GM19397 (cell line): ENCODE results near the gene TRPV4.

Experiments used
- ATAC-seq: cut with Tn5 transposase; IDR thresholded peaks from one replicate; pipeline ENCODE4 v1.9.1; 2021; ENCODE audit warnings: mild to moderate bottlenecking, moderate library complexity; ENCODE audit not compliant: unreplicated experiment

TRPV4 gene

DNA sequence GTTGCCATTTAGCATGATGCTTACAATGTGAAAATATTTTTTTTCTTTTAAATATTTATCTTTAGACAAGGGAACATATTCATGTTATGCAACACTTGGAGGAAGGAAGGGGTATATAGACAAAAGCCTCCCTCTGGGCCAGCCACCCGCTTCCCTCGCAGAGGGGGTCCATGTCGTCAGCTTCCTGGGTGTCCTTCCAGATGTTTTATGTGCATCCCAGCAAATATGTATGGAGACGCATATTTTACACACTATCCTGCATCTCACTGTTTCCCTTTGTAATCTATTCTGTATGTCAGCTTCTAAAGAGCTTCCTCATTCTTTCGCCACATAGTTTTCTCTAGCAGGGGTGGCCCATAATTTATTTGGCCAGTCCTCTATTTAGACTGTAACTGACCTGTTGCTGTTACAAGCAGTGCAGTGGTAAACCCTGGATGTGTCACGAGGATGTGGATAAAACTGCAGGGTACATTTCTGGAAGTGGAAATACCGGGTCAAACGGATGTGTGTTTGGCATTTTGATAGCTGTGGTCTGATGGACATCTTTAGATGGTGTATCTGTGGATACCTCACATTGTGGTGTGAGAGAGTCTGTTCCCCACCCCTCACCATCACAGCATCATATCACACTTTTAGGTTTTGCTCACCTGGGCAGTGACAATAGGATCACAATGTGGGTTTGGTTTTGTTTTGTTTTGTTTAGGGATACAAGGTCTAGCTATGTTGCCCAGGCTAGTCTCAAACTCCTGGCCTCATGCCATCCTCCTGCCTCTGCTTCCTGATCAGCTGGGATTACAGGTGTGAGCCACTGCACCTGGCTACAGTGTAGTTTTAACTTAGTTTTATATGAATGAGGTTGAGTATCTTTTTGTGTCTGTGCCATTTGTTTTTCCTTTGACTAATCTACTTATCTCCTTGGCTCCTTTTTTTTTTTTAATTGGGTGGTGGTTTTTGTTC lies 87.9 kb downstream of the TRPV4 start:
- no peak for ATAC-seq

DNA sequence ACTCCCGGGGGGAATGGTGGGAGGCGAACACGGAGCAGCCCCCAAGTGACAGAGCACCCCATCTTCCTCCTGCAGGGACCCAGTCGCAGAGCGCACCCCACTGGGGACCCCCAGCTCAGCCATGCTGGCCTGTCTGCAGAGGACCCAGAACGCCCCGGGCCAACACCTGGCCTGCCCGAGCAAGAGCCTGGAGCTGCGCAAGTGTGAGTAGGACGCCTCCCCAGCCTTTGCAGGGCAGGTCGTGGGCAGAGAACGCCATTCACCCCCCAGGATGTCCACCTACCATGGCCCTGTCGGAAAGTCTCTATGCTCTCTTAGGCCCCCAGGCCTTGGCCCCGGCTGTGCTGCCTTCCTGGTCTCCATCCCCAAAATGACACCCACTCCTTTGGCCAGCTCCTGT lies 89.2 kb downstream of the TRPV4 start:
- ATAC-seq, result no peak

DNA sequence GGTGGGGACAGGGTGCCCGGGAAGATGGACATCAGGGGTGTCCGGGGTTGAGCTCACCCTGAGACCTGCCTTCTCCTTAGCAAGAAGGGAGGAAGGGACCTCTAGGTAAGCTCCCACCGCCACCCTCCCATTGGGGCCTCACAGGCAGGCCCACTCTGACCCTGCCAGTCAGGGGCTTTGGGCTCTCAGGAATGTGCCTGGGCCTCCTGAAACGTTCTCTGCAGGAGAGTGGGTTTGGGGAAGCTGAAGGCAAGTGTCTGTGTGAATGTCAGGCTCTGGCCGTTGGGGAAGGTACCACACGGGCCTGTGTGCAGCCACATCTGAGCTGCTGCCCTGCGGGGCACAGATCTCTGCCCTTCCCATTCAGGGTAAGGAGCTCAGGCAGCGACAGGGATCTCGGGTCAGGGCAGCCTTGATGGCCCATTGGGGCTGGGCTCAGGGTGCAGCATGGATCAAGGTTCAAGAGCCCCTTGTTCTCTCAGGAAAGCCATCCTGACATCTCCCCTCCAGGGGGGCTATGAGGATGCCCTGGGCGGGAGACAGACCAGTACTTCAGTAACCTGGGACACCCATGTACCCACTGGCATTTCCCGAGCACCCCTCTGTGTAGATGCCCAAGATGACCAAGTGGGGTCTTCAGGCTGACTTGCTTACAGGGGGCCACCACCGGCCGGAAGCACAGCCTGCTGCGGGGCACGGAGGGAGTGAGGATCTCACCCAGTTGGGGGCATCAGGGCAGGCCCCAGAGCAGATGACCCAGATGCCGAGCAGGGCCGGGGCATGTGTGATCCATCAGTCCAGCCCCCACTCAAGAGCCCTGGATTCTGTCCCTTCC lies 89.9 kb downstream of the TRPV4 start:
- no peak for ATAC-seq

DNA sequence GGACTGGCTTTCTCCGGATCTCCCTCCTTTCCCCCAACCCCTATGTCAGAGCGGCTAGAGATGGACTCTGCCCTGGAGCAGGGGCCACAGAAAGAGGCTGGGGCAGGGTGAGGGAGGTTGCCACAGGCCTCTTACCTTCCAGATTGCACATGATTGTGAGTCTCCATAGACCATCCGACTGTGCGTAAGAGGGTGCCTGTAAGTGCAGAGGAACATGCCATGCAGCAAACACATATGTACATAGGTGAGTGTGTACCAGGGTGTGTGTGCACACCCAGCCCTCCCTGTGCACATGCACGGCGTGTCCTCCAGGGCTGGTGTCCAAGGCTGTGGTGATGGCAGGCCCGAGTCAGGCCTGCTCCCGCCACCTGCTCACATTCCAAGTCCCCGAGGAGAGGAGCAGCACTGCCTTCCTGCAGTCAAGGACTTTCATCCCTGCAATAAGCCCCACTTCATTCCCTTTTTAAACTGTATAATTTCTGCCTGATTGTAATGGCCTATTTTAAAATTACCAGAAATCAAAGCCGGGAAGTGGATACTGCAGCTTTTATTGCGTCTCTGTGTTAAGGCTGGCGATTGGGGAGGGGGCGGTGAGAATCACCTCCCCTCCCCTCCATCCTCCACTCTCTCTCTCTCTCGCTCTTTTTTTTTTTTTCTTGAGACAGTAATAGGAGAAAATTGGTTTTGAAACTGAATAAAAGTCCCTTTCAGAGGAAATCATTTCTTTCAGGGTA lies 91.1 kb downstream of the TRPV4 start:
- ATAC-seq, result no peak

DNA sequence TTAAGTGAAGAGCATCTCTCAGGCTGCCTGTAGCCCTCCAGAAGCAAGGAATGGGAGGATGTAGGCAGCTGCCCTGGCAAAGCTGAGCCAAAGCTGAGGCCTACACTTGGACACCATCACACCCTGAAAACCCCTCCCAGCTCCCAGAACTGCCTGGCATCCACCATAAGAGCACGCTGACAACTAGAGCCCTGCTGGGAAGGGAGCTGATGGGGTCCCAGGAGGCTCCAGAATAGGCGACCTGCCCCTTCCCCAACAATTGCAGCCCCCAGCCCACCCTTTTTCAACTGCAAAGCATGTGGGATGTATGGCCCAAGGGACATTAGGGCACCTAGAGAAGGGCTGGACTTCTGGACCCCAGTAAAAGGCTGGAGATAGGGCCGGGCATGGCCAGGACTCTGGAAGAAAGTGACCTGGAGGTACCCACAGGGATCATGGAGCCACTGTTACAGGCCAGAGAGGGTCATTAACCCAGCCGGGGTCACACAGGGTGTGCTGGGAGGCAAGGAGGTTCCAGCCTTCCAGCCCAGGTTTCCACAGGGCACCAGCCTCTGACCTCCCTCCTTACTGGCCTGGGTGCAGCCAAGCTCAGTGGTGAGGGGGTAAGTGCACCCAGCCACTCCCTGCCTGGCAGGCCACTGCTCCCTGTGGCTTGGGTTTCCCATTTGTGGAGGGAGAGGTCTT lies 91.8 kb downstream of the TRPV4 start:
- ATAC-seq, result no peak

DNA sequence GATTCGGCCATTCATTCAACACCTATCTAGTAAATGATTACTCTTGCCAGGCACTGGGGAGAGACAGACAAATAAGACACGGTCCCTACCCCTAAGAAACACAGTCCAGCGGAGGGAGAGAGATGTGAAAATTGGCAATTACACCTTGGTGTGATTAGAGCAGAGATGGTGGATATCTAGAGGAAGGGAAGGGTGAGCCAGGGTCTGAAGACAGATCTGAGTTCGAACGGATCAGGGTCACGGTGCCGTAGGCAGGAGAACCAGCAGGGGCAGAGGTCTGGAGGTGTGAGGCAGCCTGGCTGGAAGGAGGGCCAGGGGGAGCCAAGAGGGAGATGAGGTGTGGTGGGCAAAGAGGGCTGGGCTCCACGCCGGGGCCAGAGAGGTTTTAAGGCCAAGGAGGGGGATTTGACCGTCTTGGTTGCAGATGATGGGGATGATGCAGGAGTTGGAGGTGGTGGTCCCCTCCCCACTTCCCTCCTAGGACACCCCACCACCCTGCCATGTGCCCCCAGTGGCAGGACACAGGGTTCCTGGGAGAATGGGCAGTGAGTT lies 92.4 kb downstream of the TRPV4 start:
- no peak for ATAC-seq

DNA sequence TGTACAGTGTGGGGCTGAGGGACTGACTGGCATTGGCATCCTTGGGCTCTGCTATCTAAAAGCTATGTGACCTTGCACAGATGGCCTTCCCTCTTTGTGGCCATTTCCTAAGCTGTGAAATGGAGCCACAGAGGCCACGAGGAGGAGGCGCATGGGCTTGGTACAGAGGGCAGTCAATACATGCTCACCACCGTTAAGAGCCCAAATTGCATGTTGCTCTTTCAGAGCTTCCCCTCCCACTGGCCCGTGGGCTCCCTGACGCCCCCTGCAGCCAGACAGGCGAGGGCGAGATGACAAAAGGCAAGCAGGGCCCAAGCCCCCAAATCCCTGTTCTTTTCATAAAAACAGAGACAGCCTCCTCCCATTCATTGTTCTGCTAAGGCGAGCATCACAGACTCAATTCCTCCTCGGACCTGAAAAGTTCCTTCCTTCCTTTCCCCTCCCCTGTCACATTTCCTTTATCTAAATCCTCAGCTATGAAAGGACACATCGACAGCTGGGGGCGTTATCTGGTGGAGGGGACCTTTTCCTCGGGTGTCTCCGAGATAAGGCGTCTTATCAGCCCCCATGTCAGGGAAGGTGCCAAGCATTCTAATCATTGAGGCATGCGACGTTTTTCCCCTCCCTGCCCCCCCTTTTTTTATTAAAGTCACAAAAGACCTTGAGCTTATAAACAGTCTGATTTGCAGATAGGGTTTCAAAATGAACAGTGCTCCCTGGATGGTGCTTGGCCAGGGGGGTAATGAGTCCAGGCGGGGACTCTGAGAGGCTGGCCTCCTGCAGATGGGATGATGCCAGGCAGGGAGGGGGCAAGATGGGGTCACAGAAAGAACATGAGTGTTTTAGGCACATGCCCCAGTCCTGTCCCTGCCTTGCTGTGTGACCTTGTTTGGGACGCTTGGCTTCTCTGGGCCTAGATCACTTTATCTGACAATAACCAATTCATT lies 93.2 kb downstream of the TRPV4 start:
- ATAC-seq, result no peak

DNA sequence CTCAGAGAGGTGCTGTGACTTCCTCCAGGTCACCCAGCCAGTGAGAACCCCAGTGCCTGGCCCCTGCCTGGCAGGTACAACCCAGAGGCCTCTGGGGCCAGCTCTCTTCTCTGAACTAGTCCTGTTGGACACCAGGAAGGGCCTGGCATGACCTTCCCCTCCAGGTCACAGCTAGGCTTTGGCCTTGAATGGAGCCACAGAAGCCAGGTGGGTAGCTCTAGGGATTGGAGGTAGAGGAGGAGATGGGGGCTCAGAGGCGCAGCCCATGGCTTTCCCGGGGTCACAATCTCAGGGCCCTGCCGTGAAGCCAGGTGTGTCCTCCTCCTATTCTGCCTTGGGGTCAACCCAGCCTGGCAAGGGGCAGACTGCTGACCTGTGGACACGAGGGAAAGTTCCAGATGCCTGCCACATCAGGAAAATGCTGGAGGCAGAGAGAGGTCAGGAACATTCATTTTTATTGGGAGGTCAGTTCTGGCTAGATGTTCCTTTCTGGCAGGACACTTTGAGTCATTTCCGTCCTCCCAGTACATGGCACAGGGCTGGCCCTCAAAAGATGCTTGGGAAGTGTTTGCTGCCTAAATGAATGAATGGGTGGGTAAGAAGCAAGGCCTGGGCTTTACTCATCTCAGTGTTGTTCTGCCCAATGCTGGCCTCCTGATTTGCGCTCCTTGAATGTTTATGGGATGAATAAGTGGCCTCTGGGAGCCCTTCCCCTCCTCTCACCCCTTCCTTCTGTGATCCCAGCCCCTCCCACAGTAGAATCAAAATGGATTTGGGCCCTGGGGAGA lies 94.1 kb downstream of the TRPV4 start:
- no peak for ATAC-seq

DNA sequence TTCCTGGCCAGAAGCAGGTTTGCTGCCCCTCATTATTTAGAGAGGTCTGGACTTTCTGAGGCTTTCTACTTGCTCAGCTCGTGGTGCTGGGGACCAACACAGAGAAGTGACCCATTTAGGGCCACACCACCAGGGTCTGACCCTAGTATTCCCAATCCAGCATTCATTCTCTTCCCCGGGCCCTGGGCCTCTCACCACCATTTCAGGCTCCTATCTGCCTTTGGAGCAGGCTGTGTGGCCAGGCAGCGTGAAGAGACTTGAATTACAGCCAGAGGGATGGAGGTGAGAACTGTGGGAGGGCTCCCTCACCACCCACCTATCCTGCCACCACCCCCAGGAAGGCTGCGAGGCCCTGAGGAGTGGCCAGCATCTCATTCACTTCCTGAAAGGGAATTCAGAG lies 95.0 kb downstream of the TRPV4 start:
- ATAC-seq, result no peak

DNA sequence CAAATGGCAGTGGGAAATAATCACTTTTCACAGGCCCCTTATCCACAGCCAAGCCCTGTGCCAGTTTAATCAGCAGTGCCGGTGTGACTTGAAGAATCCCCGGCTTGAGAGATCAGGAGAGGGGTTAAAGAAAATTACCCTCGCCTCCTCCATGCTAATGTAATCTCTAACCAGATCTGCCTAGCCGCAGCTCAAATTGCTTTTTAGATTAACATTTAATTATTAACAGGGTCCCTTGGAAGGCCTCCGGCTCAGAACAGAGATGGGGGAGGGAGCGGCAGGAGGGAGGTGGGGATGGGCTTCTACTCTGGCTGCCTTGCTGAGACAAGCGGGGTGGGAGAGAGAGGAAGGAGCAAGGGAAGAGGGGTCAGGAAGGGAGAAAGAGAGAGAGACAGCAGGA lies 95.6 kb downstream of the TRPV4 start:
- no peak for ATAC-seq

DNA sequence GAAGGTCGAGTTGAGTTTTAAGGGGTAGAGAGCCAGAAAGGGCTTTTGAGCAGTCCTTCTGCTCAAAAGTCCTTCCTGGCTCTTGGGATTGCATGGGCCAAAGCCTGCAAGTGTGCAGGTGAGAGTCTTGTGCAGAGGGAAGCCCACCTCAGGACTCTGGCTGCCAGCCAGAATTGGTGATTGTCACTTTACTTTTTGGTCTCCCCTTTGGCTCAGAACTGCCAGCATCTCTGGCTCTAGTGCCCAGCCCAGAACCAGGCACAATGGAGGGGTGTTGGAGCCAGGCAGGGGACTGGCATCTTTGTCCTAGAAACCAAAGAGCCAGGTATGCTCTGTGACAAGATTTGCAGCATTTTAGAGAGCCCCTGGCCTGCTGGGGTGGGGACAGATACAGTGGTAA lies 96.1 kb downstream of the TRPV4 start:
- no peak for ATAC-seq

DNA sequence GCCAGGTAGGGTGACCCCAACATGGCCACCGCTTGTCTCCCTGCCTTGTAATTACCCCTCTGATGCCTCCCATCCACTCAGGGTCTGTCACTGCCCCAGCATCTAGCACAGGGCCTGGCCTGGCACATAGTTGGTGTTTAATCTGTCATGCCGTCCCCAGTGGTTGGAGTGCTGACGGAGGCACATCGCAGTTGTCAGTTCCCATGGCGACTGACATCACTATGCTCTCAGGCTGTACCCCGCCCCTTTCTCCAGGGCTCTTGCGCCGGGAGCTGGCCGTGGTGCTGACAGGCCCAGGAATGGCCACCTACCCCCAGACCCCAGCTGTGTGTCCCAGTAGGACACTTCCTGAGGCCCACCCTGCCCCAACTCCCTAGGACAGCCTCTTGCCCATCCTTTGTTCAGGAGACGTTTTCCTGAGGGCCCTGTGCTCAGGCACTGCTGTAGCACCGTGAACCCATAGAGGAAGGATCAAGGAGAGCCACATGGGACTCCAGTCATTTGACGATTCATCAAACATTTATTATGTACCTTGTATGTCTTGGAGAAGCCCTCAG lies 96.6 kb downstream of the TRPV4 start:
- ATAC-seq, result no peak

DNA sequence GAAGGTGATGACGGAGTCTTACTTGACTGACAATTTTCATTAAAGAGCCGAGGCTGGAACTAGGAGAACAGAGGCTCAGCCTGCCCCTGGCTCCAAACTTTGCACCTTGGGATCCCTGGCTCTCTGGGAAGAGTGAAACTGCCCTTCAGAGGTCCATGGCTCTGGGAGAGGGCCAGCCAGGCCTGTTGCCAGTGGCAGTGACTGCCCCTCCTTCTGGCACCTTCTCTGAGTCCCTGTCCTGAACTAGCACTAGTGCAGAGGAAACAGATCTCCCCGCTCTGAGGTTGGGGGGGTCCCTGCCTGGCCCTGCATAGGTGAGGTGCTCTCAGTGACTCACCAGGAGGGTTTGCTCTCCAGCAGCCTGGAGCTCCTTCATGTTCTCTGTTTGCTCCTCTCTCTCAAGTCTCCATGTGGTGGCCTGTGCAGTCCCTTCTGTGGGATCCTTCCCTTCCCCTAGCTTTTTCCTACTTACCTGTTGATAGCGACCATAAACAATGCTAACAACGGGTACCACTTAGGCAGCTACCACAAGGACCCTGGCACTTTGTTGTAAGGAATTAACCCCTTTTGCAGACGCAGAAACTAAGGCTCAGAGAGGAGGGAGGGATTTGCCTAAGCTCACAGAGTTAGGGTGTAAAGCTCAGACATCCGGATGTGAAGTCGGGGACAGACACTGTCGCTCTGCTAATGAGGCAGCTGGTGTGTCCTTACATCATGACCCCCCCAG lies 97.2 kb downstream of the TRPV4 start:
- no peak for ATAC-seq

DNA sequence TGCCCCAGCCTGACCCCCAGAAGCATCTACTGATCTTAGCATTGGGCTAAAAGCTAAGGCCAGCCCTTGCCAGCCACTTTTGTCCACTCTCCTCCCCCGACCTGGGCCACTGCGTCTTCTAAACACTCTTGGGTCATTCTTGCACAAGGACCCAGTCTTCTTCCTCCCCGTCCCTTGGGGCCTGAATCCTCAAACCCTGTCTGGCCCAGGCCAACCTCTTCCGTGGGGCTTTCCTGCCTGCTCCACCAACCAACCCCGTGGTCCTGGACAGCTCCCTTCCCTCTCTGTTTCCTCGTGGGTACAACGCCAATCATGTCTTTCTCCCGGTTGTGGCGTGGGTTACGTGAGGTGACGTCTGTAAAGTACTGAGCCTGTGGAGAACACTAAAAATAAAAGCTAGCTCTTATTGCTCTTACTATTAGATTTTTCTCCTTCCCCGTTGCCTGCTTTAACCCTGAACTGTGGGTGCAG lies 98.1 kb downstream of the TRPV4 start:
- ATAC-seq, result no peak

DNA sequence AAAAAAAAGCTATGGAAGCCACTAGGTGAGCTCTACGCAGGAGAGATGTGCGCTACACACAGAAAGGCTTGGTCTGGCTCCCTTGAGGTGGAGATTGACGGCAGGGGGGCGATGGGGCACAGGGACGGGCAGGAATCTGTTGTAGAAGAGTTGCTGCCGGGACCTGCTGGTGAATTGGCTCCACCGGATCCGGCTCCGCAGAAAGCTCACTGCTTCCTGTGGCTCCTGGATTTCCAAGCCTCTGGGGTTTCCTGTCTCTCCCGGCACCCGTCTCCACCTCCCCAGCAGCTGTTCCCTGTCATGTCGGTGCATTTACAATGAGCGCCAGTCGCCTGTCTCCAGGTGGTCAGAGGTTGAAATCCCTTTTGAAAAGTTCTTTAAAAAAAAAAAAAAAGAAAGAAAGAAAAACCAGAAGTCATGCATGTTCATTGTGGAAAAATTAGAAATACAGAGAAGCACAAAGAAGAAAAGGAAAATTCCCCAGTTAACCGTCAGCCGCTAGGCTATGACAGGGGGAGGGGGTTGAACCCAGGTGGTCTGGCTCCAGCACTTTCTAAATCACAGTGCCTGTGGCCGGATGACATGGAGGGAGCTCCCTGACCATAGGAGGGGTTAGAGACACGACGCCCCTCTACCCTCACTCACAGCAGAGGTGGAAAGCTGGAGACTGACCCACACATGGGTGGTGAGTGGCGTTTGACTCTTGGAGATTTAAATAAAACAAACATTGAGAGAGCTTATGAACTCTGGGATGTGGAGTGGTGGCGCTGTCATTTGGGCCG lies 98.8 kb downstream of the TRPV4 start:
- no peak for ATAC-seq
